Measurements from ENCODE around the gene BCL2.

Gene BCL2

GRCh38 chr18:63074981-63075404 is 244.6 kb downstream of the BCL2 start:
- peak; percentile 36 to 47 for DNase-seq

GRCh38 chr18:63073481-63073880 is 246.1 kb downstream of the BCL2 start:
- peak; percentile 22 to 38 for DNase-seq
